ENCODE measurements around the gene SKOR2. TPM values are rescaled to one million over a fixed set of nuclear protein-coding genes. Genes with fewer than 3 reads are reported as not detected.

SKOR2 gene
- total and polyA plus RNA-seq, 2 of the 13 experiments (the other 11 are each of a cell fraction or from before 2014, with no cell fraction given) = not detected

DNA sequence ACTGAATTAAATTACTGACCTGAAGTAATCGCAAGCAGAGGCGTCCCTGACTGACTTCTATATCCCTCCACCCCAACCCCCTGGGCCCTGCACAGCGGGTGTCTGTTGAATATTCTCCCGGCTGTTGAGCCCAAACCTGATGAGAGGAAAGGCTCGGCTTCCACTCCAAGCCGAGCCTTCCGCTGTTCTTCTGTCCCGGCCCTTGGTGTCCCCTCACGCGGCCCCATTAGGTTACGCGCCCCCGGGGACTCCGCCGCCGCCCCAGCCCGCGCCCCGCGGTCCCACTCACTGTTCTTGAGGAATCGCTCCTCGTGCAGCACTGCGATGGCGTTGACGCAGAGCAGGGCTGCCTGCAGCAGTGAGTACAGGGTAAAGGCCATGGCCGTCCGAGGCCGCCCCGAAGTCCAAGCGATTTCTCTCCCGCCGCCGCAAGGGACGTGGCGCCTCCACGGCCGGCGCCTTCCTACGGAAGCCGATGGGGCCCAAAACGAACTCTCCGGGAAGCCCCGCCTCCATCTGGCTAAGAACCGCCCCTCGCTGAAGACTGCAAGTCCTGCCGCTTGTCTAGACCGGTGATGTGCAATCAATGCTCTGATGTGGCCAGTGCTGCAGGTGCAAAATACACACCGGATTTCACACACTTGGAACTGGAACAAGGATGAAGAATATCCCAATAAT is 75.4 kb downstream of the SKOR2 start, which contains the start of gene IER3IP1 (continued):
- TF ChIP-seq, protein P1, sequence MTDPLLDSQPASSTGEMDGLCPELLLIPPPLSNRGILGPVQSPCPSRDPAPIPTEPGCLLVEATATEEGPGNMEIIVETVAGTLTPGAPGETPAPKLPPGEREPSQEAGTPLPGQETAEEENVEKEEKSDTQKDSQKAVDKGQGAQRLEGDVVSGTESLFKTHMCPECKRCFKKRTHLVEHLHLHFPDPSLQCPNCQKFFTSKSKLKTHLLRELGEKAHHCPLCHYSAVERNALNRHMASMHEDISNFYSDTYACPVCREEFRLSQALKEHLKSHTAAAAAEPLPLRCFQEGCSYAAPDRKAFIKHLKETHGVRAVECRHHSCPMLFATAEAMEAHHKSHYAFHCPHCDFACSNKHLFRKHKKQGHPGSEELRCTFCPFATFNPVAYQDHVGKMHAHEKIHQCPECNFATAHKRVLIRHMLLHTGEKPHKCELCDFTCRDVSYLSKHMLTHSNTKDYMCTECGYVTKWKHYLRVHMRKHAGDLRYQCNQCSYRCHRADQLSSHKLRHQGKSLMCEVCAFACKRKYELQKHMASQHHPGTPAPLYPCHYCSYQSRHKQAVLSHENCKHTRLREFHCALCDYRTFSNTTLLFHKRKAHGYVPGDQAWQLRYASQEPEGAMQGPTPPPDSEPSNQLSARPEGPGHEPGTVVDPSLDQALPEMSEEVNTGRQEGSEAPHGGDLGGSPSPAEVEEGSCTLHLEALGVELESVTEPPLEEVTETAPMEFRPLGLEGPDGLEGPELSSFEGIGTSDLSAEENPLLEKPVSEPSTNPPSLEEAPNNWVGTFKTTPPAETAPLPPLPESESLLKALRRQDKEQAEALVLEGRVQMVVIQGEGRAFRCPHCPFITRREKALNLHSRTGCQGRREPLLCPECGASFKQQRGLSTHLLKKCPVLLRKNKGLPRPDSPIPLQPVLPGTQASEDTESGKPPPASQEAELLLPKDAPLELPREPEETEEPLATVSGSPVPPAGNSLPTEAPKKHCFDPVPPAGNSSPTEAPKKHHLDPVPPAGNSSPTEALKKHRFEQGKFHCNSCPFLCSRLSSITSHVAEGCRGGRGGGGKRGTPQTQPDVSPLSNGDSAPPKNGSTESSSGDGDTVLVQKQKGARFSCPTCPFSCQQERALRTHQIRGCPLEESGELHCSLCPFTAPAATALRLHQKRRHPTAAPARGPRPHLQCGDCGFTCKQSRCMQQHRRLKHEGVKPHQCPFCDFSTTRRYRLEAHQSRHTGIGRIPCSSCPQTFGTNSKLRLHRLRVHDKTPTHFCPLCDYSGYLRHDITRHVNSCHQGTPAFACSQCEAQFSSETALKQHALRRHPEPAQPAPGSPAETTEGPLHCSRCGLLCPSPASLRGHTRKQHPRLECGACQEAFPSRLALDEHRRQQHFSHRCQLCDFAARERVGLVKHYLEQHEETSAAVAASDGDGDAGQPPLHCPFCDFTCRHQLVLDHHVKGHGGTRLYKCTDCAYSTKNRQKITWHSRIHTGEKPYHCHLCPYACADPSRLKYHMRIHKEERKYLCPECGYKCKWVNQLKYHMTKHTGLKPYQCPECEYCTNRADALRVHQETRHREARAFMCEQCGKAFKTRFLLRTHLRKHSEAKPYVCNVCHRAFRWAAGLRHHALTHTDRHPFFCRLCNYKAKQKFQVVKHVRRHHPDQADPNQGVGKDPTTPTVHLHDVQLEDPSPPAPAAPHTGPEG (CRISPR knock-in tag; IDR thresholded peaks at IDR 0.05) = no peak
- no peak for TF ChIP-seq CBX2 (IDR thresholded peaks at IDR 0.05; ENCODE audit: low read depth, low read length)
- peak; percentile 90; the same call in 1 of the 2 replicates for TF ChIP-seq CBX2 (CRISPR knock-in tag; IDR thresholded peaks at IDR 0.05; ENCODE audit: low read depth)
- 0 out of 2 replicates have a peak, but pooled peaks have one; percentile 31 for TF ChIP-seq HDAC2 (CRISPR knock-in tag; IDR thresholded peaks at IDR 0.05)
- TF ChIP-seq ZNF629 (CRISPR knock-in tag; conservative IDR thresholded peaks at IDR 0.05) = no peak
- TF ChIP-seq, protein P2, sequence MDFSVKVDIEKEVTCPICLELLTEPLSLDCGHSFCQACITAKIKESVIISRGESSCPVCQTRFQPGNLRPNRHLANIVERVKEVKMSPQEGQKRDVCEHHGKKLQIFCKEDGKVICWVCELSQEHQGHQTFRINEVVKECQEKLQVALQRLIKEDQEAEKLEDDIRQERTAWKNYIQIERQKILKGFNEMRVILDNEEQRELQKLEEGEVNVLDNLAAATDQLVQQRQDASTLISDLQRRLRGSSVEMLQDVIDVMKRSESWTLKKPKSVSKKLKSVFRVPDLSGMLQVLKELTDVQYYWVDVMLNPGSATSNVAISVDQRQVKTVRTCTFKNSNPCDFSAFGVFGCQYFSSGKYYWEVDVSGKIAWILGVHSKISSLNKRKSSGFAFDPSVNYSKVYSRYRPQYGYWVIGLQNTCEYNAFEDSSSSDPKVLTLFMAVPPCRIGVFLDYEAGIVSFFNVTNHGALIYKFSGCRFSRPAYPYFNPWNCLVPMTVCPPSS (IDR thresholded peaks at IDR 0.05) = no peak
- no peak for TF ChIP-seq KLF9 (CRISPR knock-in tag; IDR thresholded peaks at IDR 0.05; ENCODE audit: low read depth)
- TF ChIP-seq, protein P3, sequence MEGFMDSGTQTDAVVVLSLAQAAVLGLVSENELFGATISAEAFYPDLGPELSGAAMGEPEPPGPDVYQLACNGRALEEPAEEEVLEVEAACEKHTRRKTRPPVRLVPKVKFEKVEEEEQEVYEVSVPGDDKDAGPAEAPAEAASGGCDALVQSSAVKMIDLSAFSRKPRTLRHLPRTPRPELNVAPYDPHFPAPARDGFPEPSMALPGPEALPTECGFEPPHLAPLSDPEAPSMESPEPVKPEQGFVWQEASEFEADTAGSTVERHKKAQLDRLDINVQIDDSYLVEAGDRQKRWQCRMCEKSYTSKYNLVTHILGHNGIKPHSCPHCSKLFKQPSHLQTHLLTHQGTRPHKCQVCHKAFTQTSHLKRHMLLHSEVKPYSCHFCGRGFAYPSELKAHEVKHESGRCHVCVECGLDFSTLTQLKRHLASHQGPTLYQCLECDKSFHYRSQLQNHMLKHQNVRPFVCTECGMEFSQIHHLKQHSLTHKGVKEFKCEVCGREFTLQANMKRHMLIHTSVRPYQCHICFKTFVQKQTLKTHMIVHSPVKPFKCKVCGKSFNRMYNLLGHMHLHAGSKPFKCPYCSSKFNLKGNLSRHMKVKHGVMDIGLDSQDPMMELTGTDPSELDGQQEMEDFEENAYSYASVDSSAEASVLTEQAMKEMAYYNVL (CRISPR knock-in tag; IDR thresholded peaks at IDR 0.05; ENCODE audit: borderline replicate concordance) = peak; percentile 24; the same call in 1 of the 2 replicates
- 0 out of 2 replicates have a peak, but pooled peaks have one; percentile 59 for TF ChIP-seq ZNF747 (CRISPR knock-in tag; IDR thresholded peaks at IDR 0.05; ENCODE audit: borderline replicate concordance)
- peak; percentile 78; the same call in 1 of the 2 replicates for TF ChIP-seq KDM4B (CRISPR knock-in tag; IDR thresholded peaks at IDR 0.05)
- TF ChIP-seq EED (CRISPR knock-in tag; IDR thresholded peaks at IDR 0.05) = no peak
- peak; percentile 62; the same call in 1 of the 2 replicates for TF ChIP-seq ZNF724P (CRISPR knock-in tag; IDR thresholded peaks at IDR 0.05; ENCODE audit: borderline replicate concordance)
- no peak for TF ChIP-seq RFX5 (IDR thresholded peaks at IDR 0.05; ENCODE audit: low read depth, low read length)
- TF ChIP-seq RFXAP (CRISPR knock-in tag; IDR thresholded peaks at IDR 0.05; ENCODE audit: borderline replicate concordance) = peak; percentile 66; the same call in 1 of the 2 replicates
- peak; percentile 66; the same call in 1 of the 2 replicates for TF ChIP-seq PHF21A (CRISPR knock-in tag; IDR thresholded peaks at IDR 0.05)
- TF ChIP-seq, protein P4, sequence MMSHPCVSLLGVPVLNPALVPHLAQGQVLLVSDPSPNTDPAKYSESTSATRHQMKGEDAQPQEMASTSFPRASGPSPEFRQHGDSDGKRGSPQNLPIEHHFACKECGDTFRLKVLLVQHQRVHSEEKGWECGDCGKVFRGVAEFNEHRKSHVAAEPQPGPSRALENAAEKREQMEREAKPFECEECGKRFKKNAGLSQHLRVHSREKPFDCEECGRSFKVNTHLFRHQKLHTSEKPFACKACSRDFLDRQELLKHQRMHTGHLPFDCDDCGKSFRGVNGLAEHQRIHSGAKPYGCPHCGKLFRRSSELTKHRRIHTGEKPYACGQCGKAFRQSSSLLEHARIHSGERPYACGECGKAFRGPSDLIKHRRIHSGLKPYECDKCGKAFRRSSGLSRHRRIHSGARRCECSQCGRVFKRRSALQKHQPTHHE (CRISPR knock-in tag; IDR thresholded peaks at IDR 0.05; ENCODE audit: borderline replicate concordance) = no peak
- TF ChIP-seq EZH2 (conservative IDR thresholded peaks at IDR 0.05; ENCODE audit: low read depth, low read length) = no peak
- TF ChIP-seq ZNF383 (CRISPR knock-in tag; IDR thresholded peaks at IDR 0.05; ENCODE audit: borderline replicate concordance) = no peak; the same call in 1 of the 2 replicates
- TF ChIP-seq JUND (CRISPR knock-in tag; IDR thresholded peaks at IDR 0.05) = no peak

Data from HepG2 (cell line).